AG04449 (cell line): ENCODE data around the gene WDR18.

ENCODE experiments used
- CTCF ChIA-PET: fragments of 350-600 bp; formaldehyde crosslinking; extraction: SDS; loops from one replicate; lab custom pipeline; 2021; ENCODE audit warnings: antibody characterized with exemption; lab: Yijun Ruan, JAX
- POLR2A ChIA-PET: fragments of 400-600, 350-600 bp; formaldehyde crosslinking; extraction: SDS; loops from one replicate; lab custom pipeline; 2020; ENCODE audit warnings: antibody characterized with exemption, inconsistent platforms; lab: Yijun Ruan, JAX
- DNase-seq: peaks from one replicate; pipeline ENCODE4 v3.0.0-alpha.2; 2010; ENCODE audit warnings: low read depth, low spot score
- H3K4me3 ChIP-seq: 2 replicates; pipeline ENCODE4 v1.5.1; 2011; ENCODE audit warnings: low read depth, mild to moderate bottlenecking, control low read depth, low read length
- CTCF ChIP-seq: IDR thresholded peaks from one replicate; pipeline ENCODE4 v1.5.1; 2011; ENCODE audit warnings: mild to moderate bottlenecking, moderate library complexity, low read length, control low read depth, inconsistent platforms; ENCODE audit not compliant: insufficient read depth; ENCODE audit errors: missing control alignments

Gene WDR18

DNA sequence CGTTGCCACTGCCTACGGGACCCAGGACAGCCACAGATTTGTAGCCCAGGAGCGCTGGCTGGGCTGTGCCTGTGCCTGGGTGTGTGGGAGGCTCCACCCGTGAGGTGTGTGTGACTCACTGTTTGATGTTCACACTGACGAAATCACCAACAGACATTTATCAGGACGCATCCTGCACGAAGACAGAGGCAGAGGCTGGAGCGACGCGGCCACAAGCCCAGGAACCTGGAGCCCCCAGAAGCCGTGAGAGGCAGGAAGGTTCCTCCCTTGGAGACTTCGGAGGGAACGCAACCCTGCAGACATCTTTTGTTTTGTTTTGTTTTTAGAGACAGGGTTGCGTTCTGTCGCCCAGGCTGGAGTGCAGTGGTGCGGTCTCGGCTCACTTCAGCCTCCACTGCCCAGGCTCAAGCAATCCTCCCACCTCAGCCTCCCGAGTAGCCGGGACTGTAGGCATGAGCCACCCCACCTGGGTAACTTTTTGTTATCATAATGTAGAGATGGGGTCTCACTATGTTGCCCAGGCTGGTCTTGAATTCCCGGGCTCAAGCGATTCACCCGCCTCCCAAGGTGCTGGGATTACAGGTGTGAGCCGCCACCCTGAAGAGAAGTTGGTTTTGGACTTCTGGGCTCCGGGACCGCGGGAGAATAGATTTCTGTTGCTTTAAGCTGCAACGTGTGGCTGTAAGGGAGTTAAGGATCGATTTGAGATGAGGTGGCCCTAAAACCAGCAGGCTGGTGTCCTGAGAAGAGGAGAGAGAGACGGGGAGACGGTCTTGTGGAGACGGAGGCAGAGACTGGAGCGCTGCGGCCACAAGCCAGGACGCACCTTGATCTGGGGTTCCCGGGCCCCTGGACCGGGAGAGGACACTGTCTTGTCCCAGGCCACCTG lies 24.9 kb upstream of the WDR18 start:
- ChIA-PET CTCF (no interaction called here), POLR2A (no interaction called here)
- H3K4me3 ChIP-seq, result no peak overlapping the region
- no peak for DNase-seq
- TF ChIP-seq CTCF, result no peak

GRCh38 chr19:960020-960419 lies 24.1 kb upstream of the WDR18 start:
- no peak overlapping the region for H3K4me3 ChIP-seq
- TF ChIP-seq CTCF, result no peak
- POLR2A ChIA-PET, result no interaction called here
- DNase-seq, result no peak
- CTCF ChIA-PET, result no interaction called here

GRCh38 chr19:960601-960938 lies 23.6 kb upstream of the WDR18 start:
- ChIA-PET CTCF (no interaction called here), POLR2A (no interaction called here)
- H3K4me3 ChIP-seq, result no peak overlapping the region
- DNase-seq, result no peak
- no peak for TF ChIP-seq CTCF

- H3K4me3 ChIP-seq, result no peak overlapping the region
- no peak for DNase-seq
- TF ChIP-seq CTCF, result no peak
- ChIA-PET POLR2A (interaction anchor here (0.7 to 0.8 kb wide), 2 partner anchors 9 to 21 kb away, joined by 3 to 5 read pairs; no protein-coding TSS in a partner anchor), CTCF (interaction anchor here (1.2 to 7.1 kb wide), 3 partner anchors 8 to 21 kb away, joined by 3 to 37 read pairs (median 10); partner anchors contain the start of gene WDR18)
These were observed 22.1 kb upstream of the WDR18 start for GRCh38 chr19:961866-962620.

- no peak overlapping the region for H3K4me3 ChIP-seq
- CTCF ChIA-PET, result interaction anchor here (1.5 to 7.1 kb wide), 2 partner anchors 11 to 20 kb away, joined by 3 to 37 read pairs; partner anchors contain the start of gene WDR18
- no peak for DNase-seq
- no peak for TF ChIP-seq CTCF
- POLR2A ChIA-PET, result interaction anchor here (0.8 kb wide), 1 partner anchor 21 kb away, joined by 3 read pairs; no protein-coding TSS in a partner anchor
These were observed 21.3 kb upstream of the WDR18 start for GRCh38 chr19:962683-963400.
